ENCODE results near the gene BTD. TPM values are rescaled to one million over a fixed set of nuclear protein-coding genes. Genes with fewer than 3 reads are reported as not detected.

BTD gene
- total RNA-seq, 1 donor from 2014 or later = 15.3 TPM

DNA sequence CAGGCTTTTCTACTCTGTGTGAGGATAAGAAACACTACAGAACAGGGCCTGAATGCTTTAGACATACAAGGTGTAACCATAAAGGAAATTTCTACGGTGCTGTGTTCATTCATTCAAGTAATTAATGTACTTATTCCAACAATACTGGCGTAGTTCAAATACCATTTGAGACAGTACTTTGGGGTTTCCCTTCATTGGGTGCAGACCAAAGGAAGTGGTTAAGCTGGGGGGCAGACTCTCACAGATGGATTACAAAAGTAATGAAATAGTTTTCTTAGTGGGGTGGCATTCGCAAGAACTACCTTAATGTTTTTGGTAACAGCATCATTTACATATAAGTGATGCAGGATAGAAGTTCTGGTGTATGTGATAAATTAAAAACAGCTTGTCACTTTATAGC, 65.9 kb downstream of the BTD start:
- no peaks in the 10 kb centered on the region for H3K27me3 ChIP-seq (ENCODE audit: control insufficient read depth, insufficient read depth, low read length)
- no peak overlapping the region for H3K4me3 ChIP-seq (ENCODE audit: low read depth, low read length)
- TF ChIP-seq, protein P1, sequence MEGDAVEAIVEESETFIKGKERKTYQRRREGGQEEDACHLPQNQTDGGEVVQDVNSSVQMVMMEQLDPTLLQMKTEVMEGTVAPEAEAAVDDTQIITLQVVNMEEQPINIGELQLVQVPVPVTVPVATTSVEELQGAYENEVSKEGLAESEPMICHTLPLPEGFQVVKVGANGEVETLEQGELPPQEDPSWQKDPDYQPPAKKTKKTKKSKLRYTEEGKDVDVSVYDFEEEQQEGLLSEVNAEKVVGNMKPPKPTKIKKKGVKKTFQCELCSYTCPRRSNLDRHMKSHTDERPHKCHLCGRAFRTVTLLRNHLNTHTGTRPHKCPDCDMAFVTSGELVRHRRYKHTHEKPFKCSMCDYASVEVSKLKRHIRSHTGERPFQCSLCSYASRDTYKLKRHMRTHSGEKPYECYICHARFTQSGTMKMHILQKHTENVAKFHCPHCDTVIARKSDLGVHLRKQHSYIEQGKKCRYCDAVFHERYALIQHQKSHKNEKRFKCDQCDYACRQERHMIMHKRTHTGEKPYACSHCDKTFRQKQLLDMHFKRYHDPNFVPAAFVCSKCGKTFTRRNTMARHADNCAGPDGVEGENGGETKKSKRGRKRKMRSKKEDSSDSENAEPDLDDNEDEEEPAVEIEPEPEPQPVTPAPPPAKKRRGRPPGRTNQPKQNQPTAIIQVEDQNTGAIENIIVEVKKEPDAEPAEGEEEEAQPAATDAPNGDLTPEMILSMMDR (IDR thresholded peaks at IDR 0.05; ENCODE audit: insufficient read depth, low read length, poor library complexity, severe bottlenecking) = no peak
- no peaks in the 10 kb centered on the region for H3K36me3 ChIP-seq (ENCODE audit: control insufficient read depth, insufficient read depth, low read length)
- DNase-seq (ENCODE audit: low read depth) = no peak

DNA sequence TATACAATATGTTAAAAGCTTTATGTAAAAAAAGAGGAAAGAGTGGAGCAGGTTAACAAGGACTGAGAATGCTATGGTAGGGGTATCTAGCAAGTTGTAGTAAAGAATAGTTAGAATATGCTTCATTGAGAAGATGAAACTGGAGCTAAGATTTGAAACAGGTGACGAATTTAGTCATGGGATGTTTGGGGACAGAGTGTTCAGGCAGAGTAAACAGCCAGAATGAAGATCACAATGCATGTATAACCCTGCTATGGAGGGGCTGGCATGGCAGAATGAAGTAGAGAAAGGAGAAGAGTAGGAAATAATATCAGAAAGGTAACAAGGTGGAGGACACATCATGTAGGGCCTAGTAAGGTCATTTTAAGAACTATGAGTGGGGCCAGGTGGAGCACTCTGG, 72.0 kb downstream of the BTD start:
- Histone ChIP-seq H3K36me3 (ENCODE audit: control insufficient read depth, insufficient read depth, low read length) (no peaks in the 10 kb centered on the region), H3K27me3 (ENCODE audit: control insufficient read depth, insufficient read depth, low read length) (no peaks in the 10 kb centered on the region), H3K4me3 (ENCODE audit: low read depth, low read length) (no peak overlapping the region)
- TF ChIP-seq, protein P1 (IDR thresholded peaks at IDR 0.05; ENCODE audit: insufficient read depth, low read length, poor library complexity, severe bottlenecking) = no peak
- DNase-seq (ENCODE audit: low read depth) = no peak

- H3K27me3 ChIP-seq (ENCODE audit: control insufficient read depth, insufficient read depth, low read length) = no peaks in the 10 kb centered on the region
- H3K4me3 ChIP-seq (ENCODE audit: low read depth, low read length) = no peak overlapping the region
- H3K36me3 ChIP-seq (ENCODE audit: control insufficient read depth, insufficient read depth, low read length) = no peaks in the 10 kb centered on the region
- no peak for DNase-seq (ENCODE audit: low read depth)
- TF ChIP-seq, protein P1 (IDR thresholded peaks at IDR 0.05; ENCODE audit: insufficient read depth, low read length, poor library complexity, severe bottlenecking) = no peak
Measured at GRCh38 chr3:15676259-15676658, 74.7 kb downstream of the BTD start.

DNA sequence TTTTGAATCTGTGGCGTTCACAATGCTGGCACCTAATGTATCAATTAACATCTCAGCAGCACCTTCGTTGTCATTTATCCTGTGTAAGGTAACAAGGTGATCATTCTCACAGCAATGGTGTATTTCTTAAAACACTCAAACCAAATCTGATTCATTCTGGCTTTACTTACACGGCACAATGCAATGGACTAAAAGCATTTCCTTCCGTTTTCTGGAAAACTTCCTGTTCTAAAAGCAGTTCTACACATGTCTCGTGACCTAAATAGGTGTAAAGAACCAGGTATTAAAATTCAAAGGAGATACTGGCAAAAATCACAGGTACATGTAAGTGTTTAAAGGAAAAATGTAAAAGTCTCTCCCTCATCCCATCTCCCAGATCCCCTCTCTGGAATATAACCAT, 77.8 kb downstream of the BTD start:
- TF ChIP-seq, protein P1 (IDR thresholded peaks at IDR 0.05; ENCODE audit: insufficient read depth, low read length, poor library complexity, severe bottlenecking) = no peak
- H3K27me3 ChIP-seq (ENCODE audit: control insufficient read depth, insufficient read depth, low read length) = no peaks in the 10 kb centered on the region
- DNase-seq (ENCODE audit: low read depth) = no peak
- H3K4me3 ChIP-seq (ENCODE audit: low read depth, low read length) = no peak overlapping the region
- H3K36me3 ChIP-seq (ENCODE audit: control insufficient read depth, insufficient read depth, low read length) = no peaks in the 10 kb centered on the region

GRCh38 chr3:15681668-15682067, 80.1 kb downstream of the BTD start:
- H3K4me3 ChIP-seq (ENCODE audit: low read depth, low read length) = no peak overlapping the region
- H3K27me3 ChIP-seq (ENCODE audit: control insufficient read depth, insufficient read depth, low read length) = no peaks in the 10 kb centered on the region
- no peaks in the 10 kb centered on the region for H3K36me3 ChIP-seq (ENCODE audit: control insufficient read depth, insufficient read depth, low read length)
- DNase-seq (ENCODE audit: low read depth) = no peak
- TF ChIP-seq, protein P1 (IDR thresholded peaks at IDR 0.05; ENCODE audit: insufficient read depth, low read length, poor library complexity, severe bottlenecking) = no peak

GRCh38 chr3:15682561-15683185, 81.1 kb downstream of the BTD start:
- Histone ChIP-seq H3K27me3 (ENCODE audit: control insufficient read depth, insufficient read depth, low read length) (no peaks in the 10 kb centered on the region), H3K36me3 (ENCODE audit: control insufficient read depth, insufficient read depth, low read length) (no peaks in the 10 kb centered on the region), H3K4me3 (ENCODE audit: low read depth, low read length) (no peak overlapping the region)
- TF ChIP-seq, protein P1 (IDR thresholded peaks at IDR 0.05; ENCODE audit: insufficient read depth, low read length, poor library complexity, severe bottlenecking) = no peak
- DNase-seq (ENCODE audit: low read depth) = no peak
